GM21367 (cell line): ENCODE data around the gene TBC1D32.
"Not testable (repeated sequence)": the region's sequence is repeated elsewhere in the genome, so short reads cannot be mapped to it uniquely, and the experiment has no call there.

ENCODE experiments used
- ATAC-seq: cut with Tn5 transposase; IDR thresholded peaks from one replicate; pipeline ENCODE4 v1.9.1; 2021; ENCODE audit not compliant: unreplicated experiment

TBC1D32 gene, protein sequence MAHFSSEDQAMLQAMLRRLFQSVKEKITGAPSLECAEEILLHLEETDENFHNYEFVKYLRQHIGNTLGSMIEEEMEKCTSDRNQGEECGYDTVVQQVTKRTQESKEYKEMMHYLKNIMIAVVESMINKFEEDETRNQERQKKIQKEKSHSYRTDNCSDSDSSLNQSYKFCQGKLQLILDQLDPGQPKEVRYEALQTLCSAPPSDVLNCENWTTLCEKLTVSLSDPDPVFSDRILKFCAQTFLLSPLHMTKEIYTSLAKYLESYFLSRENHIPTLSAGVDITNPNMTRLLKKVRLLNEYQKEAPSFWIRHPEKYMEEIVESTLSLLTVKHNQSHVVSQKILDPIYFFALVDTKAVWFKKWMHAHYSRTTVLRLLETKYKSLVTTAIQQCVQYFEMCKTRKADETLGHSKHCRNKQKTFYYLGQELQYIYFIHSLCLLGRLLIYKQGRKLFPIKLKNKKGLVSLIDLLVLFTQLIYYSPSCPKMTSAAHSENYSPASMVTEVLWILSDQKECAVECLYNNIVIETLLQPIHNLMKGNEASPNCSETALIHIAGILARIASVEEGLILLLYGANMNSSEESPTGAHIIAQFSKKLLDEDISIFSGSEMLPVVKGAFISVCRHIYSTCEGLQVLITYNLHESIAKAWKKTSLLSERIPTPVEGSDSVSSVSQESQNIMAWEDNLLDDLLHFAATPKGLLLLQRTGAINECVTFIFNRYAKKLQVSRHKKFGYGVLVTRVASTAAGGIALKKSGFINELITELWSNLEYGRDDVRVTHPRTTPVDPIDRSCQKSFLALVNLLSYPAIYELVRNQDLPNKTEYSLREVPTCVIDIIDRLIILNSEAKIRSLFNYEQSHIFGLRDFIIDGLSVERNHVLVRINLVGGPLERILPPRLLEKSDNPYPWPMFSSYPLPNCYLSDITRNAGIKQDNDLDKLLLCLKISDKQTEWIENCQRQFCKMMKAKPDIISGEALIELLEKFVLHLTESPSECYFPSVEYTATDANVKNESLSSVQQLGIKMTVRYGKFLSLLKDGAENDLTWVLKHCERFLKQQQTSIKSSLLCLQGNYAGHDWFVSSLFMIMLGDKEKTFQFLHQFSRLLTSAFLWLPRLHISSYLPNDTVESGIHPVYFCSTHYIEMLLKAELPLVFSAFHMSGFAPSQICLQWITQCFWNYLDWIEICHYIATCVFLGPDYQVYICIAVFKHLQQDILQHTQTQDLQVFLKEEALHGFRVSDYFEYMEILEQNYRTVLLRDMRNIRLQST

GRCh38 chr6:121334299-121335086 is at the start of gene TBC1D32:
TSS of gene TBC1D32 (minus strand) at chr6:121334480. CDS start at chr6:121334430, 50 bp downstream.
- peak; percentile 92 for ATAC-seq

GRCh38 chr6:121383478-121383877 is 49.2 kb upstream of the TBC1D32 start:
- no peak for ATAC-seq

DNA sequence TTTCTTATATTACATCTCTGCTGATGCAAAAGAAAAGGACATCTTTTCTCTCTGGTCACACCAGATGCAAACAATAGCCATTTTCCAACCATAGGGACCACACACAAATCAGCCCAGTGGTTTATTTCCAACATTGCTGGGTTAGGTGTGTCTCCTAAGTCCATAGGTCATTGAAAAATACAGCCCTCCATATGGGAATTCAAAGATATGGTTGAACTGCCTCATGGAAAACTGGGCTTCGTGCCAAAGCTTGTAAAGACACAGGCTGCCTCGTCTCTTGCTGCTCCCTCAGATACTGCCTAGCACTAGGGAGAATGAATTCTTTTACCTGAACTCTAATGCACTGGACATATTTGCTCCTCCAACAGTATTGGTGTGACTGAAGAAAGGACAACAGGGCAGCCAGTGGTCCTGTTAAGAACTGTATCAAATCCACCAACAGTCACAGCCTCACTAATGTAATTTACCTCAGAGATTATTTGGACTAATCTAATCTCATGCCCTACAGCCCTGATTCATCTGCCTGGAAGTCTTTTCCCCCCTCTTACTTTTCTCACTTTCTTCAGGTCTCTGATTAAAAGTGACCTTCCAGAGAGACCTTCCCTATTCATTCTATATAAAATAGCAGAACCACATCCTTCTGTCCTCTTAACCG is 48.3 kb upstream of the TBC1D32 start:
- ATAC-seq = no peak

DNA sequence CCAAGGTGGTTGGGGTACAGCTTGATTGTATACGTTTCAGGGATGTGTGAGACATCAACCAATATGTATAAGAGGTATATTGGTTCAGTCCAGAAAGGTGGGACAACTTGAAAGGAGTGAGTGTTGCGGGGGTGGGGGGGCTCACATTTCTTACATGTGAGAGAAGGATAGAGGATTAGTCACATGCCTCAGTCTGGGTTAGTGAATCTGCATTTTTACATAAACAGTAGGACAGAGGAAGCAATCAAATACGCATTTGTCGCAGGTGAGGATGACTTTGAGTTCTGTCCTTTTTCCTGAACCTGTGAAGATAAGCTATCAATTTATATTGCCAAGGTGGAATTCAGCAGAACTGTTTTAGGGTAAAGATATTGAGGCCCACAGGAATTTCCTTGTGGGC is 42.1 kb upstream of the TBC1D32 start:
- no peak for ATAC-seq

- not testable (repeated sequence) for ATAC-seq
These were observed 39.9 kb upstream of the TBC1D32 start for GRCh38 chr6:121374219-121374618.

DNA sequence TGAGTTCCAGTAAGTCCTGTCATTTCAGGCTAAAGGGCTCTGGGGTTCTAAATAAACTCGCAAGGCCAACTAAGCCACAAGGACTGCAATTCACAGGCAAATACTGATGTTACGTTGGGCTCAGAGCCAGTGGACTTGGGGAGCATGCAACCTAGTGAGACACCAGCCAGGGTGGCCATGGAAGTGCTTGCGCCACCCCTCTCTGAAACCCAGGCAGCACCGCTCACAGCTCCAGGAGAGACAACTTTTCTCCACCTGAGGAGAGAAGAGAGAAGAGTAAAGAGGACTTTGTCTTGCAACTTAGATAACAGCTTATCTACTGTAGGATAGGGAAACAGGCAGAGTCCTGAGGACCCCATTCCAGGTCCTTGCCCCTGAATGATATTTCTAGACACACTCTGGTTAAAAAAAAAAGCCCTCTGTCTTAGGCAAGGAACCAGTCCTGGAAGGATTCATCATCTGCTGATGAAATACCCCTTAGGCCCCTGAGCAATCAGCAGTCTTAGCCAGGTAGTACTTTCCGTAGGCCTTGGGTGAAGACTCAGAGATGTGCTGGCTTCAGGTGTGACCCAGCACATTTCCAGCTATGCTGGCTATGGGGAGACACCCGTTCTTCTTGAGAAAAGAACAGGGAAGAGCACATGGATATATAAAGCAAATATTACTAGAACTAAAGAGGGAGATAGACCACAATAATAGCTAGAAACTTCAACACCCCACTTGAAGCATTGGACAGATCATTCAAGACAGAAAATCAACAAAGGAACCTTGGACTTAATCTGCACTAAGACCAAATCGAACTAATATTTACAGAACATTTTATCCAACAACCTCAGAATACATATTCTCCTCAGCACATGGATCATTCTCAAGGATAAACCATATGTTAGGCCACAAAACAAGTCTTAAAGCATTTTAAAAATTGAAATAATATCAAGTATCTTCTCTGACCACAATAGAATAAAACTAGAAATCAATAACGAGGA is 31.5 kb upstream of the TBC1D32 start:
- no peak for ATAC-seq

DNA sequence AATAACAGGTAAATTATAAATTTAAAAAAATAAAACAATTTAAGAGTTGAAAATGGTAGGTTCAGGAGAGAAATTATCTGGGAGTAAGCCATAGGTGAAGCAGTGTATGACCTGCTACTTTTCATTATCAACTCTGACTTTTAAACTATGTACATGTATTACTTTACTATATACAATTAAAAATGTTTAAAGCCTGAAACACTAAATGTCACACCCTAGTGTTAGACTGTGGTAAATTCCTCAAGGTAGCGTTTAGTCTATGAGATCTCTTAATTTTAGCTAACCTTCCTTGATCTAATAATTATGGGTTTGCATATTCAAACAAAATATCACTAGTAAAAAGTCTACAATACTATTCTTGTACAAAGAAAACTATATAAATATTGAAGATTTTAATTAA is 22.3 kb upstream of the TBC1D32 start:
- no peak for ATAC-seq

GRCh38 chr6:121354764-121355163 is 20.5 kb upstream of the TBC1D32 start:
- no peak for ATAC-seq

DNA sequence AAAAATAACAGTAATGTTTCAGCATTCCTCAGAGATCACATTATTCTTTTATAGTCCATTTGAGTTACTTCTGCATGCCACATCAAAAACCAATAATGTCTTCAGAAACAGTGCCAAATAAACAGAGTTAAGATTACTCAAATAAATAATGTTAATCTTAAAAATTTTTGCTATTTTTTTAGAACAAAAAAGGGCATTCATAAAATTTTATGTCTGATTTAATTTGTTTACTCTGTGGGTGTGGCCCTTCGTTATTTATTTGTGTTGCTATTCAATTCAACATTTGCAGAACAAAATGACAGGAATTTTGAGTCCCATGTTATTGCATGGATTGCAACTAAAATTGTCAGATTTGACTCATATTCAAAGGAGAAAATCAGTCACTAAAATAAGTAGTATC is 18.7 kb upstream of the TBC1D32 start:
- ATAC-seq = no peak

DNA sequence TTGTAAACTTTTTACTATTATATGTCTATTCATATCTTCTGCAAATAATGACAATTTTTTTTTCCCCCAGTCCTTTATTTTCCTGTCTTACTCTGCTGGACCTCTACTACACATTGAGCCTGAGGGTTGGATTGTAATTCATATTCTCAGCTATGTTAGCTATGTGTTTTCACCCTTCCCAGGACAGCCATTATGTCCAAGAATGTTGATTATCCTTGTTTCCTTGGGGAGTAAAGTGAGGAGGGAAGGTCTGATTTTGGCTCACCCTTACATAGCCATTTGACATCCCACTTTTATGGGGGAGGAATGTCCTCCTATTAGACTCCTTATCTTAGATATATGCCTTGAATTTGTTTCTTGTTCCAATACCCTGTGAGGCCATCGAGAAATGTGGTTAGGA is 17.6 kb upstream of the TBC1D32 start:
- no peak for ATAC-seq

DNA sequence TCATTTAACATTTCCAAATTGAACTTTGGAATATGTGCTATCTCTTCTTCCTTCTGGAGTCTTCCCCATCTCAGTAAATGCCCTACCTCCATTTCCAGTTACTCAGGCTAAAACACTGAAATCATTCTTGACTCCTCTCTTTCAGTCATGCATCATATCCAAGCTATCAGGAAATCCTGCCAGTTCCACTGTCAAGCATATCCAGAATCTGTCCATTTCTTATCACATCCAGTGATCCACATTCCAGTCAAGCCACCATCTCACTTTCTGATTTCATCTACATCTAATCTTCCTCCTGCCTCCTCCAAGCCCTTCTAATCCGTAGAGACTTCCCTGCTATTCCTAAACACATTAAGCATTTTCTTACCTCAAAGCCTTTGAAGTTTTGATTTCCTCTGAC is 15.3 kb upstream of the TBC1D32 start:
- ATAC-seq = no peak

DNA sequence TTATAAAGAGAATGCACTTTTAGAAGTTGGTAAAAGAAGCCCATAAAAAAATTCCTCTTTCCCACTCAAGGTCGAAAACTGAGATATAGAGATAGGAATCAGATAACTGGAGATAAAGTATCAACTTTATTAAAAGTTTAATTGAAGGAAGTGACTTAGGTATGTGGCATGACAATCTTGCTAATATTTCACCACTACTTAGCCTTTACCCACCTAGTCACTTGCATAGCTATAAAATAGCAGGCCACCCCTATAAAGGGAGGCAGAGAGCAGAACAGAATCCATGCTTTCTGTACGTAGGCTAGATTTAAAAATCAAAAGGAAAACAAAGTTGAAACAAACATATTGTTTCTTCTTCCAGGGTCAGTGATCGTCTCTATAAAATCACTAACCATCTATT is 13.2 kb upstream of the TBC1D32 start:
- ATAC-seq = no peak

DNA sequence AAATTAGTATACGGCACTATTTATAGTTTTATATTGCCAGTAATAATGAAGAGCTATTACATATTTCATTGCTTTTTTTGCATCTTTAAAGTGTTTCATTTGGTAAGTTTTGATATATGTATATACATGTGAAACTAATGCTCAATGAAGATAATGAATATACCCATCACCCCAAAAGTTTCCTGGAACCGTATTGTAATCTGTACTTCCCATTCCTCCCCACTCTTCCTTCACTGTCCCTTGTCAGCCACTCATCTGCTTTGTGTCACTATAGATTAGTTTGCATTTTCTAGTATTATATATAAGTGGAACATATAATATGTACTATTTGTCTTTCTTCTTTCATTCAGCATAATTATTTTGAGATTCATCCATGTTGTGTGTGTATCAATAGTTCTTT is 10.3 kb upstream of the TBC1D32 start:
- no peak for ATAC-seq

DNA sequence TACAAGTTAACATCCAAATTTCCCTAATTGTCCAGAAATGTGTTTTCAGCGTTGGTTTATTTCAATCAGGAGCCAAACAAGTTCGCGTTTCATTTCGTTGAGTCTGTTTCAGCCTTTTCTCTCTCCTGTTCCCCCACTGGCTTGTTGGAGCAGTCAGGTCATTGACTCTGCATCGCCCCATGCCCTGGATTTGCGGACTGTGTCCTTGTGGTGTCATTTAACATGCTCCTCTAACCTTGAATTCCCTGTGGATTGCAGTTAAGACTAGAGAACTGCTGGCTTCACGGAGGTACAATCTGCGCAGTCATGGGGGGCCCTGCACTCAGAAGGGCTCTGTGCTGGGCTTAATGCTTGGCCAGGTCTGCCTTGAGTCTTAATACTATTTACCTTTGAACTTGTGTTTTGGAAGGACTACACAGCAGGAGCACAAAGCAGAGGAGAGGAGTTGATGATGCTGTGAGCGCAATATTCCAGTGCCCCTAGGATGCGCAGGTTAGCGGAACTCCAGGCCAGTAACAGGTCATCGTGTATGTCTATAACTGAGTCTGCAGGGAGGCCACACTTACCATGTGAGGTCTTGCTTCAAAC is 5.5 kb upstream of the TBC1D32 start:
- ATAC-seq = no peak

- ATAC-seq = no peak
These were observed 4.7 kb upstream of the TBC1D32 start for GRCh38 chr6:121338956-121339355.

- ATAC-seq = no peak
These were observed 4.1 kb upstream of the TBC1D32 start for GRCh38 chr6:121338366-121338765.

GRCh38 chr6:121335087-121336008 is 1.1 kb upstream of the TBC1D32 start:
- peak; percentile 1 for ATAC-seq
